SK-N-SH (cell line): ENCODE measurements around the gene CCR4. TPM values are rescaled to one million over a fixed set of nuclear protein-coding genes. Genes with fewer than 3 reads are reported as not detected.

Source experiments
- CTCF ChIA-PET: fragments of 300-600, 350-600 bp; formaldehyde crosslinking; extraction: SDS; loops from one replicate; lab custom pipeline; 2021; lab: Yijun Ruan, JAX
- POLR2A ChIA-PET: fragments of 350-600 bp; sonication (Branson Sonifier 250); formaldehyde crosslinking; extraction: SDS; loops from one replicate; lab custom pipeline; 2020; ENCODE audit warnings: antibody characterized with exemption, inconsistent platforms; lab: Yijun Ruan, JAX
- DNase-seq: peaks from one replicate; pipeline ENCODE4 v3.0.0; 2012
- H2AFZ ChIP-seq: fragments of 200-600 bp; sonication (generic); 2 replicates; pipeline ENCODE4 v1.8.1; 2016; ENCODE audit warnings: antibody characterized with exemption, mild to moderate bottlenecking, low read depth
- H3F3A ChIP-seq: fragments of 200-600 bp; sonication (generic); replicated peaks from 2 replicates; pipeline ENCODE3; 2016; ENCODE audit warnings: antibody characterized with exemption, mild to moderate bottlenecking; ENCODE audit not compliant: insufficient read depth
- H3K27ac ChIP-seq, 2 experiments: fragments of 200-500 bp in 1 of 2; fragments of 200-600 bp in 1 of 2; sonication (Bioruptor generic) in 1 of 2; sonication (generic), shearing (Covaris generic) in 1 of 2; 2 replicates each; pipeline versions ENCODE4 v1.5.1 to v1.6.1; 2014 to 2016; ENCODE audit warnings: low read depth in 2 of 2, inconsistent platforms in 1 of 2, low read length in 1 of 2, mild to moderate bottlenecking in 1 of 2, mixed read lengths in 1 of 2
- H3K27me3 ChIP-seq: fragments of 200-600 bp; sonication (generic), shearing (Covaris generic); 2 replicates; pipeline ENCODE4 v1.6.1; 2016; ENCODE audit warnings: mixed run types; ENCODE audit not compliant: insufficient read depth
- H3K36me3 ChIP-seq, 2 experiments: fragments of 200-500 bp in 1 of 2; fragments of 200-600 bp in 1 of 2; sonication (Bioruptor generic) in 1 of 2; sonication (generic) in 1 of 2; replicated peaks in 1 of 2; 2 replicates each; pipeline versions ENCODE3 to v1.5.1; 2014 to 2016; ENCODE audit warnings: low read length in 1 of 2, mild to moderate bottlenecking in 1 of 2; ENCODE audit not compliant: insufficient read depth in 2 of 2, control insufficient read depth in 1 of 2
- H3K4me1 ChIP-seq, 2 experiments: fragments of 200-500 bp in 1 of 2; fragments of 200-600 bp in 1 of 2; sonication (Bioruptor generic) in 1 of 2; sonication (generic), shearing (Covaris generic) in 1 of 2; 2 replicates each; pipeline versions ENCODE4 v1.5.1 to v1.6.1; 2014 to 2016; ENCODE audit warnings: low read depth in 1 of 2, low read length in 1 of 2, mixed run types in 1 of 2; ENCODE audit not compliant: insufficient read depth in 2 of 2, control insufficient read depth in 1 of 2
- H3K4me2 ChIP-seq: fragments of 200-600 bp; sonication (generic), shearing (Covaris generic); 2 replicates; pipeline ENCODE4 v1.6.1; 2017; ENCODE audit warnings: mixed run types
- H3K4me3 ChIP-seq, 2 experiments: fragments of 200-500 bp in 1 of 2; fragments of 200-600 bp in 1 of 2; sonication (Bioruptor generic) in 1 of 2; sonication (generic), shearing (Covaris generic) in 1 of 2; 2 replicates each; pipeline versions ENCODE4 v1.5.1 to v1.8.1; 2014 to 2016; ENCODE audit warnings: low read depth in 2 of 2, inconsistent platforms in 1 of 2, low read length in 1 of 2, mild to moderate bottlenecking in 1 of 2, mixed read lengths in 1 of 2, moderate library complexity in 1 of 2
- H3K79me2 ChIP-seq: fragments of 200-600 bp; sonication (generic); 2 replicates; pipeline ENCODE4 v1.8.1; 2017; ENCODE audit warnings: mild to moderate bottlenecking; ENCODE audit not compliant: insufficient read depth
- H3K9ac ChIP-seq: fragments of 200-600 bp; sonication (generic); 2 replicates; pipeline ENCODE4 v1.6.1; 2017; ENCODE audit warnings: mixed run types
- H3K9me2 ChIP-seq: fragments of 200-600 bp; sonication (generic); 2 replicates; pipeline ENCODE4 v1.6.1; 2017; ENCODE audit warnings: mixed run types
- H3K9me3 ChIP-seq: fragments of 200-600 bp; sonication (generic); 2 replicates; pipeline ENCODE4 v1.6.1; 2017; ENCODE audit warnings: mixed run types, mild to moderate bottlenecking, moderate library complexity
- H4K20me1 ChIP-seq: fragments of 200-600 bp; sonication (generic); 2 replicates; pipeline ENCODE4 v1.6.1; 2017; ENCODE audit warnings: mild to moderate bottlenecking, mixed run types; ENCODE audit not compliant: insufficient read depth
- EP300 ChIP-seq, 2 experiments: IDR thresholded peaks; 2 replicates each; pipeline versions ENCODE4 v1.4.0 to v1.6.1; 2012; ENCODE audit warnings: borderline replicate concordance in 1 of 2, low read depth in 1 of 2, low read length in 1 of 2
- EZH2phosphoT487 ChIP-seq: fragments of 200-600 bp; sonication (generic); IDR thresholded peaks from 2 replicates; pipeline ENCODE4 v1.6.1; 2017; ENCODE audit warnings: low read depth, mixed run types, mild to moderate bottlenecking, antibody characterized with exemption, moderate library complexity, borderline replicate concordance
- GABPA ChIP-seq: IDR thresholded peaks from 2 replicates; pipeline ENCODE4 v1.4.0; 2012; ENCODE audit warnings: low read depth, mild to moderate bottlenecking
- GATA2 ChIP-seq: sonication (generic); formaldehyde crosslinking; IDR thresholded peaks from 2 replicates; pipeline ENCODE4 v1.5.0; 2020; ENCODE audit warnings: mild to moderate bottlenecking, missing genetic modification reagents
- JUND ChIP-seq: IDR thresholded peaks from 2 replicates; pipeline ENCODE4 v1.4.0; 2012
- MEF2A ChIP-seq: IDR thresholded peaks from 2 replicates; pipeline ENCODE4 v1.4.0; 2012; ENCODE audit warnings: low read depth, borderline replicate concordance
- NFIC ChIP-seq: IDR thresholded peaks from 2 replicates; pipeline ENCODE4 v1.4.0; 2012; ENCODE audit warnings: borderline replicate concordance
- POLR2AphosphoS5 ChIP-seq: IDR thresholded peaks from 2 replicates; pipeline ENCODE4 v1.6.1; 2012; ENCODE audit warnings: low read depth, low read length
- RFX5 ChIP-seq: IDR thresholded peaks from 2 replicates; pipeline ENCODE4 v1.6.1; 2012; ENCODE audit warnings: mild to moderate bottlenecking, improper control_type of control experiment, low read length
- SMC3 ChIP-seq: IDR thresholded peaks from 2 replicates; pipeline ENCODE4 v1.6.1; 2012; ENCODE audit warnings: low read depth, low read length, improper control_type of control experiment
- TAF1 ChIP-seq: IDR thresholded peaks from 2 replicates; pipeline ENCODE4 v1.6.1; 2012; ENCODE audit warnings: low read depth, mild to moderate bottlenecking, low read length, moderate library complexity, borderline replicate concordance
- TCF12 ChIP-seq: IDR thresholded peaks from 2 replicates; pipeline ENCODE4 v1.4.0; 2012
- TEAD4 ChIP-seq: IDR thresholded peaks from 2 replicates; pipeline ENCODE4 v1.4.0; 2012; ENCODE audit warnings: mild to moderate bottlenecking, borderline replicate concordance; ENCODE audit not compliant: insufficient read depth
- WGBS: methylation state at CpG from one replicate; pipeline ENCODE4 v1.1.6; 2017; ENCODE audit warnings: low lambda C conversion rate; 5-methylcytosine and 5-hydroxymethylcytosine counted together
- polyA plus RNA-seq, 3 experiments: library from polyadenylated mRNA; depleted of rRNA; stranded (reverse); fragments of >200 nt; gene quantifications; 2 replicates each; pipeline ENCODE4 v1.2.3, GENCODE V29; 2012
- TF ChIP-seq, protein P1 (sequence below): fragments of 150-350 bp; IDR thresholded peaks from 2 replicates; pipeline ENCODE4 v1.6.1; 2017; ENCODE audit warnings: antibody characterized with exemption, low read length, low read depth, borderline replicate concordance
- TF ChIP-seq, protein P2 (sequence below): fragments of 150-350 bp; IDR thresholded peaks from 2 replicates; pipeline ENCODE4 v1.6.1; 2016; ENCODE audit warnings: mild to moderate bottlenecking, low read depth, low read length
- TF ChIP-seq, protein P3 (sequence below): IDR thresholded peaks from 2 replicates; pipeline ENCODE4 v1.6.1; 2012; ENCODE audit warnings: mild to moderate bottlenecking, low read depth, low read length, moderate library complexity
- TF ChIP-seq, protein P4 (sequence below): IDR thresholded peaks from 2 replicates; pipeline ENCODE4 v1.4.0; 2012; ENCODE audit warnings: low read depth, borderline replicate concordance
- TF ChIP-seq, protein P5 (sequence below): IDR thresholded peaks from 2 replicates; pipeline ENCODE4 v1.4.0; 2012; ENCODE audit warnings: low read depth, borderline replicate concordance

Gene CCR4
- polyA plus RNA-seq, 1 of the 3 experiments (the other 2 are of a cell fraction): not detected

DNA sequence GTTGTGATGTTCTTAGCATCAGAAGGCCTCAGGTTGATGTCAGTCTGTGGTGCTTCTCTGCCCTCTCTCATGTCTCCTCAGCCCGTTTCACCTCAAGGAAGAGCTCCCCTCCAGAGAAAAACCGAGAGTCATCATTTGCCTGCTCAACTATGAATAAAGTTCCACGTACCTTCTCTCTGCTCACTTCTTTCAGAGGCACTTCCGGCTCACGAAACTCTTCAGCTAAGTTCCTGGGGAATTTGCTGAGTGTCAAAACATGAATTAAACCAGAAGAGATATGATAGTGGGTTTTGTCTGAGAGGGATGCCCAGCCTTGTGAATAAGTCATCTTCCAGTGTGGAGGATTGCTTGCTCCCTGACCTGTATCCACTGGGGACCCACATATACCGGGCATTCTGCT lies 37.7 kb downstream of the CCR4 start:
- no peaks in the 10 kb centered on the region for H3K9me2 ChIP-seq
- no peaks in the 10 kb centered on the region for H3K27me3 ChIP-seq
- no peaks in the 10 kb centered on the region for H3K79me2 ChIP-seq
- H2AFZ ChIP-seq: no peak overlapping the region
- H3K4me1 ChIP-seq: no peaks in the 10 kb centered on the region
- H3K9ac ChIP-seq: no peak overlapping the region
- CTCF ChIA-PET: interaction anchor here (2.2 kb wide), 1 partner anchor 41 kb away, joined by 7 read pairs; no protein-coding TSS in a partner anchor
- WGBS: 58% methylated on average over 6 of the region's 6 CpGs
- H3K4me2 ChIP-seq: no peak overlapping the region
- POLR2A ChIA-PET: no interaction called here
- no peaks in the 10 kb centered on the region for H3K36me3 ChIP-seq
- no peaks in the 10 kb centered on the region for H4K20me1 ChIP-seq
- no peaks in the 10 kb centered on the region for H3K9me3 ChIP-seq
- no peaks in the 10 kb centered on the region for H3F3A ChIP-seq
- DNase-seq: no peak
- TF ChIP-seq TEAD4 (no peak), TCF12 (no peak), GATA2 (CRISPR knock-in tag) (no peak), JUND (no peak), RFX5 (no peak), MEF2A (no peak), NFIC (no peak)
- TF ChIP-seq, protein P1, sequence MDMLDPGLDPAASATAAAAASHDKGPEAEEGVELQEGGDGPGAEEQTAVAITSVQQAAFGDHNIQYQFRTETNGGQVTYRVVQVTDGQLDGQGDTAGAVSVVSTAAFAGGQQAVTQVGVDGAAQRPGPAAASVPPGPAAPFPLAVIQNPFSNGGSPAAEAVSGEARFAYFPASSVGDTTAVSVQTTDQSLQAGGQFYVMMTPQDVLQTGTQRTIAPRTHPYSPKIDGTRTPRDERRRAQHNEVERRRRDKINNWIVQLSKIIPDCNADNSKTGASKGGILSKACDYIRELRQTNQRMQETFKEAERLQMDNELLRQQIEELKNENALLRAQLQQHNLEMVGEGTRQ: no peak
- TF ChIP-seq, protein P2, sequence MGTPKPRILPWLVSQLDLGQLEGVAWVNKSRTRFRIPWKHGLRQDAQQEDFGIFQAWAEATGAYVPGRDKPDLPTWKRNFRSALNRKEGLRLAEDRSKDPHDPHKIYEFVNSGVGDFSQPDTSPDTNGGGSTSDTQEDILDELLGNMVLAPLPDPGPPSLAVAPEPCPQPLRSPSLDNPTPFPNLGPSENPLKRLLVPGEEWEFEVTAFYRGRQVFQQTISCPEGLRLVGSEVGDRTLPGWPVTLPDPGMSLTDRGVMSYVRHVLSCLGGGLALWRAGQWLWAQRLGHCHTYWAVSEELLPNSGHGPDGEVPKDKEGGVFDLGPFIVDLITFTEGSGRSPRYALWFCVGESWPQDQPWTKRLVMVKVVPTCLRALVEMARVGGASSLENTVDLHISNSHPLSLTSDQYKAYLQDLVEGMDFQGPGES: no peak
- TF ChIP-seq, protein P3, sequence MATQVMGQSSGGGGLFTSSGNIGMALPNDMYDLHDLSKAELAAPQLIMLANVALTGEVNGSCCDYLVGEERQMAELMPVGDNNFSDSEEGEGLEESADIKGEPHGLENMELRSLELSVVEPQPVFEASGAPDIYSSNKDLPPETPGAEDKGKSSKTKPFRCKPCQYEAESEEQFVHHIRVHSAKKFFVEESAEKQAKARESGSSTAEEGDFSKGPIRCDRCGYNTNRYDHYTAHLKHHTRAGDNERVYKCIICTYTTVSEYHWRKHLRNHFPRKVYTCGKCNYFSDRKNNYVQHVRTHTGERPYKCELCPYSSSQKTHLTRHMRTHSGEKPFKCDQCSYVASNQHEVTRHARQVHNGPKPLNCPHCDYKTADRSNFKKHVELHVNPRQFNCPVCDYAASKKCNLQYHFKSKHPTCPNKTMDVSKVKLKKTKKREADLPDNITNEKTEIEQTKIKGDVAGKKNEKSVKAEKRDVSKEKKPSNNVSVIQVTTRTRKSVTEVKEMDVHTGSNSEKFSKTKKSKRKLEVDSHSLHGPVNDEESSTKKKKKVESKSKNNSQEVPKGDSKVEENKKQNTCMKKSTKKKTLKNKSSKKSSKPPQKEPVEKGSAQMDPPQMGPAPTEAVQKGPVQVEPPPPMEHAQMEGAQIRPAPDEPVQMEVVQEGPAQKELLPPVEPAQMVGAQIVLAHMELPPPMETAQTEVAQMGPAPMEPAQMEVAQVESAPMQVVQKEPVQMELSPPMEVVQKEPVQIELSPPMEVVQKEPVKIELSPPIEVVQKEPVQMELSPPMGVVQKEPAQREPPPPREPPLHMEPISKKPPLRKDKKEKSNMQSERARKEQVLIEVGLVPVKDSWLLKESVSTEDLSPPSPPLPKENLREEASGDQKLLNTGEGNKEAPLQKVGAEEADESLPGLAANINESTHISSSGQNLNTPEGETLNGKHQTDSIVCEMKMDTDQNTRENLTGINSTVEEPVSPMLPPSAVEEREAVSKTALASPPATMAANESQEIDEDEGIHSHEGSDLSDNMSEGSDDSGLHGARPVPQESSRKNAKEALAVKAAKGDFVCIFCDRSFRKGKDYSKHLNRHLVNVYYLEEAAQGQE: no peak
- TF ChIP-seq, protein P4, sequence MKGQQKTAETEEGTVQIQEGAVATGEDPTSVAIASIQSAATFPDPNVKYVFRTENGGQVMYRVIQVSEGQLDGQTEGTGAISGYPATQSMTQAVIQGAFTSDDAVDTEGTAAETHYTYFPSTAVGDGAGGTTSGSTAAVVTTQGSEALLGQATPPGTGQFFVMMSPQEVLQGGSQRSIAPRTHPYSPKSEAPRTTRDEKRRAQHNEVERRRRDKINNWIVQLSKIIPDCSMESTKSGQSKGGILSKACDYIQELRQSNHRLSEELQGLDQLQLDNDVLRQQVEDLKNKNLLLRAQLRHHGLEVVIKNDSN: no peak
- TF ChIP-seq, all 33 proteins: peak for 0
- no peak overlapping the region for H3K27ac ChIP-seq
- H3K4me3 ChIP-seq: no peak overlapping the region

DNA sequence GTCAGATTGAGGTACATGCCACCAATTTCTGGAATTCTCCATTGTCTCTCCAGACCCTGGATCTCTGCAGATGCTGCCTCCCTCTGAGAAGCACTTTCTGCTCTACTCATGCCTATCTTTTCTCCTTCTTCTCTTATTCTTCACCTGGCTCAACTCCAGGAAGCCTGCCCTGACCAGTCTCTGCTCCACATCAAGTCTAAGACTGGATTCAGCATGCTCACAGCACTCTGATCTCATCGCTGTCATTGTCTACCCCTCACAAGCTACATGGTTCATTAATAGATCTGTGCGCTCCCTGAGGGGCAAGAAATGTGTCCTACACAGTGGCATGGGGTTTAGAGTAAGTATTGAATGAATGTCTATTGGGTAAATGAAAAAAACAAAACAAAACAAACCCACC lies 38.7 kb downstream of the CCR4 start:
- no peaks in the 10 kb centered on the region for H3K27me3 ChIP-seq
- no peak overlapping the region for H3K27ac ChIP-seq
- H2AFZ ChIP-seq: no peak overlapping the region
- H3K4me1 ChIP-seq: no peaks in the 10 kb centered on the region
- no peak overlapping the region for H3K9ac ChIP-seq
- CTCF ChIA-PET: interaction anchor here (2.2 kb wide), 1 partner anchor 42 kb away, joined by 7 read pairs; no protein-coding TSS in a partner anchor
- no peaks in the 10 kb centered on the region for H4K20me1 ChIP-seq
- 88% methylated on average over 2 of the region's 2 CpGs for WGBS
- POLR2A ChIA-PET: no interaction called here
- no peaks in the 10 kb centered on the region for H3K9me2 ChIP-seq
- H3K36me3 ChIP-seq: no peaks in the 10 kb centered on the region
- no peak for DNase-seq
- no peaks in the 10 kb centered on the region for H3K79me2 ChIP-seq
- no peak overlapping the region for H3K4me3 ChIP-seq
- H3F3A ChIP-seq: no peaks in the 10 kb centered on the region
- H3K4me2 ChIP-seq: no peak overlapping the region
- H3K9me3 ChIP-seq: no peaks in the 10 kb centered on the region
- TF ChIP-seq TAF1: no peak
- TF ChIP-seq POLR2AphosphoS5: no peak
- no peak for TF ChIP-seq TEAD4
- no peak for TF ChIP-seq GABPA
- TF ChIP-seq, protein P5, sequence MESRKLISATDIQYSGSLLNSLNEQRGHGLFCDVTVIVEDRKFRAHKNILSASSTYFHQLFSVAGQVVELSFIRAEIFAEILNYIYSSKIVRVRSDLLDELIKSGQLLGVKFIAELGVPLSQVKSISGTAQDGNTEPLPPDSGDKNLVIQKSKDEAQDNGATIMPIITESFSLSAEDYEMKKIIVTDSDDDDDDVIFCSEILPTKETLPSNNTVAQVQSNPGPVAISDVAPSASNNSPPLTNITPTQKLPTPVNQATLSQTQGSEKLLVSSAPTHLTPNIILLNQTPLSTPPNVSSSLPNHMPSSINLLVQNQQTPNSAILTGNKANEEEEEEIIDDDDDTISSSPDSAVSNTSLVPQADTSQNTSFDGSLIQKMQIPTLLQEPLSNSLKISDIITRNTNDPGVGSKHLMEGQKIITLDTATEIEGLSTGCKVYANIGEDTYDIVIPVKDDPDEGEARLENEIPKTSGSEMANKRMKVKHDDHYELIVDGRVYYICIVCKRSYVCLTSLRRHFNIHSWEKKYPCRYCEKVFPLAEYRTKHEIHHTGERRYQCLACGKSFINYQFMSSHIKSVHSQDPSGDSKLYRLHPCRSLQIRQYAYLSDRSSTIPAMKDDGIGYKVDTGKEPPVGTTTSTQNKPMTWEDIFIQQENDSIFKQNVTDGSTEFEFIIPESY: no peak
- no peak for TF ChIP-seq NFIC
- TF ChIP-seq EP300 (IDR thresholded peaks at IDR 0.05; ENCODE audit: borderline replicate concordance in 1 of 2, low read depth in 1 of 2, low read length in 1 of 2): no peak
- no peak for TF ChIP-seq RFX5
- TF ChIP-seq SMC3: no peak
- TF ChIP-seq JUND: no peak
- no peak for TF ChIP-seq EZH2phosphoT487
- TF ChIP-seq, protein P2: no peak
